HCT116 (cell line): Measurements from ENCODE around the gene MELTF.

Source experiments
- CEBPB ChIP-seq: IDR thresholded peaks from 2 replicates; pipeline ENCODE4 v1.6.1; 2012; ENCODE audit warnings: low read depth
- CTCF ChIP-seq, 3 experiments: fragments of 200-600 bp in 1 of 3; sonication (generic) in 1 of 3; IDR thresholded peaks in 2 of 3; conservative IDR thresholded peaks in 1 of 3; 2 replicates each; pipeline ENCODE4 v1.5.1; 2012 to 2017; ENCODE audit warnings: low read depth in 2 of 3, low read length in 2 of 3, antibody characterized with exemption in 1 of 3, borderline replicate concordance in 1 of 3, control low read depth in 1 of 3, mild to moderate bottlenecking in 1 of 3, mixed read lengths in 1 of 3, mixed run types in 1 of 3, moderate library complexity in 1 of 3; ENCODE audit not compliant: insufficient read depth in 1 of 3
- EZH2 ChIP-seq: fragments of 200-600 bp; sonication (generic); IDR thresholded peaks from 2 replicates; pipeline ENCODE4 v1.6.1; 2017; ENCODE audit warnings: antibody characterized with exemption, mixed run types
- MAX ChIP-seq: IDR thresholded peaks from 2 replicates; pipeline ENCODE4 v1.6.1; 2012
- POLR2A ChIP-seq: IDR thresholded peaks from 2 replicates; pipeline ENCODE4 v1.7.0; 2011; ENCODE audit warnings: borderline replicate concordance; ENCODE audit not compliant: insufficient read depth, insufficient read length; ENCODE audit errors: extremely low read depth
- POLR2AphosphoS5 ChIP-seq: IDR thresholded peaks from 2 replicates; pipeline ENCODE4 v1.6.1; 2011; ENCODE audit warnings: mild to moderate bottlenecking, low read depth, low read length, moderate library complexity
- RAD21 ChIP-seq: IDR thresholded peaks from 2 replicates; pipeline ENCODE4 v1.6.1; 2012; ENCODE audit warnings: low read depth, mild to moderate bottlenecking
- REST ChIP-seq: IDR thresholded peaks from 2 replicates; pipeline ENCODE4 v1.6.1; 2012; ENCODE audit warnings: low read depth
- SIN3A ChIP-seq: IDR thresholded peaks from 2 replicates; pipeline ENCODE4 v1.6.1; 2012; ENCODE audit warnings: low read depth
- YY1 ChIP-seq: IDR thresholded peaks from 2 replicates; pipeline ENCODE4 v1.6.1; 2011; ENCODE audit warnings: low read length, low read depth, moderate library complexity, mild to moderate bottlenecking; ENCODE audit not compliant: insufficient replicate concordance; ENCODE audit errors: extremely low read depth
- ZBTB33 ChIP-seq: IDR thresholded peaks from 2 replicates; pipeline ENCODE4 v1.6.1; 2011; ENCODE audit warnings: mild to moderate bottlenecking, low read length, moderate library complexity; ENCODE audit not compliant: insufficient replicate concordance; ENCODE audit errors: extremely low read depth
- ZFX ChIP-seq: fragments of 450-650 bp; IDR thresholded peaks from 2 replicates; pipeline ENCODE4 v1.6.1; 2017

GRCh38 chr3:197003461-197004385, 25.9 kb downstream of the MELTF start:
- TF ChIP-seq CTCF (IDR thresholded peaks at IDR 0.05 in 2 of 3, conservative IDR thresholded peaks at IDR 0.05 in 1 of 3; ENCODE audit: borderline replicate concordance in 1 of 3, insufficient read depth in 1 of 3, low read depth in 2 of 3, low read length in 2 of 3) (no peak), POLR2A (no peak), SIN3A (no peak), CEBPB (no peak), POLR2AphosphoS5 (no peak), REST (no peak), ZBTB33 (no peak), MAX (no peak; the same call in 1 of the 2 replicates), YY1 (no peak), EZH2 (no peak), RAD21 (no peak), ZFX (no peak)
